Parathyroid adenoma (tissue), 2 donors: Measurements from ENCODE around the gene TSPAN14.

Source experiments
- H2AFZ ChIP-seq: fragments of 300-600 bp; sonication (generic); one replicate; pipeline ENCODE4 v1.7.0; 2017; ENCODE audit warnings: antibody characterized with exemption, mild to moderate bottlenecking
- H3K27ac ChIP-seq: fragments of 300-600 bp; sonication (generic); one replicate; pipeline ENCODE4 v1.7.0; 2017
- H3K27me3 ChIP-seq: fragments of 300-600 bp; sonication (generic); one replicate; pipeline ENCODE4 v1.7.0; 2017; ENCODE audit warnings: low read length; ENCODE audit not compliant: control insufficient read depth, insufficient read depth
- H3K36me3 ChIP-seq: fragments of 300-600 bp; sonication (generic); one replicate; pipeline ENCODE4 v1.7.0; 2017; ENCODE audit warnings: low read length; ENCODE audit not compliant: control insufficient read depth, insufficient read depth
- H3K4me1 ChIP-seq: fragments of 300-600 bp; sonication (generic); one replicate; pipeline ENCODE4 v1.7.0; 2017; ENCODE audit warnings: control low read depth
- H3K4me2 ChIP-seq: fragments of 300-600 bp; sonication (generic); one replicate; pipeline ENCODE4 v1.7.0; 2017; ENCODE audit warnings: low read length
- H3K4me3 ChIP-seq: fragments of 300-600 bp; sonication (generic); one replicate; pipeline ENCODE4 v1.7.0; 2017; ENCODE audit warnings: low read depth, low read length
- H3K79me2 ChIP-seq: fragments of 300-600 bp; sonication (generic); one replicate; pipeline ENCODE4 v1.7.0; 2017; ENCODE audit warnings: control low read depth
- H3K9ac ChIP-seq: fragments of 300-600 bp; sonication (generic); one replicate; pipeline ENCODE4 v1.7.0; 2017; ENCODE audit warnings: mild to moderate bottlenecking
- H3K9me3 ChIP-seq: fragments of 300-600 bp; sonication (generic); one replicate; pipeline ENCODE4 v1.7.0; 2017; ENCODE audit warnings: low read length; ENCODE audit not compliant: control insufficient read depth
- TF ChIP-seq, protein P1 (sequence below): fragments of 300-600 bp; sonication (generic); IDR thresholded peaks from one replicate; pipeline ENCODE4 v1.7.0; 2017; ENCODE audit warnings: antibody characterized with exemption, mild to moderate bottlenecking
- donor health status: primary hyperparathyroidism.

Gene TSPAN14

DNA sequence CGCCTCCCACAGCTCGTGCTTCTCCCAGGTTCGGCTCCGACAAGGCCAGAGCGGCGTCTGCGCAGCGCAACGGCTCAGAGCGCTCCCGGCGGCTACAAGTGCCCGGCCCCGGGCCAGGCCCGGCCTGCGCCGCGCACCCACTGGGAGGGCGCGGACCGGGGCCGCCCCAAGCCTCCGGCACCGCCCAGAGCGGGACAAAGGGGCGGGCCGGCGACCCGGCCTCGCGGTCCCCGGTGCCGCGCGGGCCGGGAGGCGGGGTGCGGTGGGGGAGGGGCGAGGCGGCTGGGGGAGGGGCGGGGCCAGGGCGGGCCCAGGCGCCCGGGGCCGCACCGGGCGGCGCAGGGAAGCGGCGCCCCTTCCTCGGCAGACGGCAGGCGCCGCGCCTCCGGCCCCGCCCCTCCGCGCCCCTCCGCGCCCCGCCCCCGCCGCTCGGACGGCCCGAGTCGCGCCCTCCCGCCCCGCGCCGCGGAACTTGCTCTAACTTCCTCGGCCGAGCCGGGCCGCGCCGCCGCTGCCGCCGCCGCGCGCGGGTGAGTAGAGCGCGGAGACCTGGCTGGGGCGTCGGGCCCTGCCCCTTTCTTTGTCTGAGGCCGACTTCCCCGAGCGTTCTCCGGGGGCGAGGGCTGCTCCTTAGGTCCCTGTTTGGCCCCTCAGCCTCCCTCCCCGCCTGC is at the start of gene TSPAN14:
TSS of gene TSPAN14 (plus strand) at position 469 of the 671 bp plus-strand sequence. CDS start 34,924 bp downstream, outside the sequence.
- H3K36me3 ChIP-seq: no peaks in the 10 kb centered on the region
- peaks cover 29% of the 10 kb centered on the region for H3K4me1 ChIP-seq
- H3K4me2 ChIP-seq: peak within 1 kb of the TSS; percentile 84
- no peaks in the 10 kb centered on the region for H3K9me3 ChIP-seq
- no peaks in the 10 kb centered on the region for H3K27me3 ChIP-seq
- TF ChIP-seq, protein P1, sequence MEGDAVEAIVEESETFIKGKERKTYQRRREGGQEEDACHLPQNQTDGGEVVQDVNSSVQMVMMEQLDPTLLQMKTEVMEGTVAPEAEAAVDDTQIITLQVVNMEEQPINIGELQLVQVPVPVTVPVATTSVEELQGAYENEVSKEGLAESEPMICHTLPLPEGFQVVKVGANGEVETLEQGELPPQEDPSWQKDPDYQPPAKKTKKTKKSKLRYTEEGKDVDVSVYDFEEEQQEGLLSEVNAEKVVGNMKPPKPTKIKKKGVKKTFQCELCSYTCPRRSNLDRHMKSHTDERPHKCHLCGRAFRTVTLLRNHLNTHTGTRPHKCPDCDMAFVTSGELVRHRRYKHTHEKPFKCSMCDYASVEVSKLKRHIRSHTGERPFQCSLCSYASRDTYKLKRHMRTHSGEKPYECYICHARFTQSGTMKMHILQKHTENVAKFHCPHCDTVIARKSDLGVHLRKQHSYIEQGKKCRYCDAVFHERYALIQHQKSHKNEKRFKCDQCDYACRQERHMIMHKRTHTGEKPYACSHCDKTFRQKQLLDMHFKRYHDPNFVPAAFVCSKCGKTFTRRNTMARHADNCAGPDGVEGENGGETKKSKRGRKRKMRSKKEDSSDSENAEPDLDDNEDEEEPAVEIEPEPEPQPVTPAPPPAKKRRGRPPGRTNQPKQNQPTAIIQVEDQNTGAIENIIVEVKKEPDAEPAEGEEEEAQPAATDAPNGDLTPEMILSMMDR: no peak
- peaks cover 41% of the 10 kb centered on the region for H3K79me2 ChIP-seq
- H3K9ac ChIP-seq: peak within 1 kb of the TSS; percentile 73
- H3K4me3 ChIP-seq: peak within 1 kb of the TSS; percentile 60
- peak within 1 kb of the TSS; percentile 91 for H2AFZ ChIP-seq
- H3K27ac ChIP-seq: peak within 1 kb of the TSS; percentile 90

GRCh38 chr10:80405035-80405434 is 49.1 kb upstream of the TSPAN14 start:
- Histone ChIP-seq H3K4me1 (peaks cover 17% of the 10 kb centered on the region), H3K27me3 (no peaks in the 10 kb centered on the region), H3K9ac (no peak overlapping the region), H3K4me3 (no peak overlapping the region), H3K36me3 (no peaks in the 10 kb centered on the region), H2AFZ (peak overlapping the region; percentile 28), H3K4me2 (no peak overlapping the region), H3K79me2 (peaks cover 5% of the 10 kb centered on the region), H3K27ac (peak overlapping the region; percentile 68), H3K9me3 (no peaks in the 10 kb centered on the region)
- TF ChIP-seq, protein P1: no peak

GRCh38 chr10:80405626-80406025 is 48.5 kb upstream of the TSPAN14 start:
- H3K27me3 ChIP-seq: no peaks in the 10 kb centered on the region
- peaks cover 21% of the 10 kb centered on the region for H3K4me1 ChIP-seq
- no peaks in the 10 kb centered on the region for H3K36me3 ChIP-seq
- no peak overlapping the region for H3K4me2 ChIP-seq
- peak overlapping the region; percentile 68 for H3K27ac ChIP-seq
- no peak overlapping the region for H3K4me3 ChIP-seq
- H3K9ac ChIP-seq: no peak overlapping the region
- no peaks in the 10 kb centered on the region for H3K9me3 ChIP-seq
- H3K79me2 ChIP-seq: peaks cover 5% of the 10 kb centered on the region
- peak overlapping the region; percentile 28 for H2AFZ ChIP-seq
- TF ChIP-seq, protein P1: no peak

- H3K9ac ChIP-seq: no peak overlapping the region
- H3K27ac ChIP-seq: peak overlapping the region; percentile 68
- peak overlapping the region; percentile 28 for H2AFZ ChIP-seq
- H3K79me2 ChIP-seq: peaks cover 5% of the 10 kb centered on the region
- no peak overlapping the region for H3K4me2 ChIP-seq
- no peaks in the 10 kb centered on the region for H3K27me3 ChIP-seq
- H3K4me3 ChIP-seq: no peak overlapping the region
- no peaks in the 10 kb centered on the region for H3K36me3 ChIP-seq
- no peaks in the 10 kb centered on the region for H3K9me3 ChIP-seq
- H3K4me1 ChIP-seq: peaks cover 27% of the 10 kb centered on the region
- TF ChIP-seq, protein P1: no peak
These were observed 47.9 kb upstream of the TSPAN14 start for GRCh38 chr10:80406204-80406603.

GRCh38 chr10:80407812-80408241 is 46.3 kb upstream of the TSPAN14 start:
- H3K27ac ChIP-seq: peak overlapping the region; percentile 80
- peak overlapping the region; percentile 77 for H3K4me3 ChIP-seq
- peak overlapping the region; percentile 98 for H2AFZ ChIP-seq
- H3K79me2 ChIP-seq: peaks cover 8% of the 10 kb centered on the region
- TF ChIP-seq, protein P1: no peak
- H3K4me2 ChIP-seq: peak overlapping the region; percentile 86
- peaks cover 43% of the 10 kb centered on the region for H3K4me1 ChIP-seq
- peak overlapping the region; percentile 75 for H3K9ac ChIP-seq
- H3K36me3 ChIP-seq: no peaks in the 10 kb centered on the region
- no peaks in the 10 kb centered on the region for H3K27me3 ChIP-seq
- H3K9me3 ChIP-seq: no peaks in the 10 kb centered on the region
